GM18907 (cell line): ENCODE data around the gene ANGPTL8.

Experiments used
- ATAC-seq: cut with Tn5 transposase; IDR thresholded peaks from one replicate; pipeline ENCODE4 v1.9.1; 2021; ENCODE audit warnings: mild to moderate bottlenecking, moderate library complexity; ENCODE audit not compliant: unreplicated experiment

ANGPTL8 gene

DNA sequence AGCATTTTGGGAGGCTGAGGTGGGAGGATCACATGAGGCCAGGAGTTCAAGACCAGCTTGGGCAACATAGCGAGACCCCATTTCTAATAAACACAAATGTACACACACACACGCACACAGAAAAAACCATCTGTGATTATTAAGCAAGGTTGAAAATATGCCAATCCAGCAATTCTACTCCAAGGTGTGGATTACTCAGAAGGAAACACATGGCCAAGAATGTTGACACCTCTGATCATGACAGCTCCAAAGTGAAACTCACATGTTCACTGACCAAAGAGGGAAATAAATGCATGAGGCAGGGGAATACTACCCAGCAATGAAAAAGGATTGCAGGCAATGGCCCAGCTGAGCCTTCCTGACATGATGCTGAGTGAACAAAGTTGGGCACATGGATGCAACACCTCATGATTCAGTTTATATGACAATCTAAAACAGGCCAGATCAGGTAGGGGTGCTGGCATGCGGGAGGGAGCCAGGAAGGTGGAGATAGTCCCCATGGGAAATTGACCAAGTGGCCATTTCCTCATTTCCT is 18.5 kb downstream of the ANGPTL8 start:
- ATAC-seq, result no peak

- ATAC-seq, result no peak
Measured at GRCh38 chr19:11260996-11261395, 21.6 kb downstream of the ANGPTL8 start.

GRCh38 chr19:11261431-11261970 is 22.1 kb downstream of the ANGPTL8 start:
- ATAC-seq, result no peak

DNA sequence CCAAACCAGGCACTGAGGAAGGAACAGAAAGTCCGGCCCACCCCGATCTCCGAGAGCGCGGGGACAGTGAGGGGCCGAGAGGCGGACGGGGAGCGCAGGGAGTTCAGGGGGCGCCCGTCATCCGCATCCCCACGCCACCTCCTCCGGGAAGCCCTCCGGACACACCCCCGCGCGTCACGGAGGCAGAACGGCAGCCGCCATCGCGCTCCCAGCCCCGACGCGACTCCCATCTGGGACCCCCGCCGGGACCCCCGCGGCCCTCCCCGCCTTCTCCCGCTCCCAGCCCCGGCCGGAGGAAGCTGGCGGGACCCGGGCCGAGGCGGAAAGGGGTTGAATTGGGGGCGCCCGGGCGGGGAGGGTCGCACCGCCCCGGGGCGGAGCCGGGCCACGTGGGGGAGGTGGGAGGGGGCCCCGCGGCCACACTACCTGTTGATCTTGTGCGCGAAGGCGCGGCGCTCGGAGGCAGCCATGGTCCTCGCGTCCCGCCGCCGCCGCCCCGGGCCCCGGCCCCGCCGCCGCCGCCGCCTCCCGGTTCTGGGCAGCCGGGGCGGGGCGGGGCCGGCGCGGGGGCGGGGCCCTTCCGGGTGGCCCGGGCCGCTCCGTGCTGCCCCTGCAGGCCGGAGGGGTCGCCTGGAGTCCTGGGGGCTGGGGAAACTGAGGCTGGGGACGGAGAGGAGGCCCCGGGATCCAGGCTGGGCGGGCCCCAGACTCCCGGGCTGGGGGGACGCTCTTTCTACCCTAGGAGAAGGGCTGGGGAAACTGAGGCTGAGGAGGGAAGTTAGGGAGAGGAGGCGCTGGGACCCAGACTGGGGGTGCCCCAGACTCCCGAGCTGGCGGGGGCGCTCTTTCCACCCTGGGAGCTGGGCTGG is 22.8 kb downstream of the ANGPTL8 start, which contains the start of gene DOCK6:
Gene DOCK6 (minus strand): TSS at position 554 of the 869 bp plus-strand sequence. CDS start 84 bp downstream, at position 470.
- no peak for ATAC-seq

DNA sequence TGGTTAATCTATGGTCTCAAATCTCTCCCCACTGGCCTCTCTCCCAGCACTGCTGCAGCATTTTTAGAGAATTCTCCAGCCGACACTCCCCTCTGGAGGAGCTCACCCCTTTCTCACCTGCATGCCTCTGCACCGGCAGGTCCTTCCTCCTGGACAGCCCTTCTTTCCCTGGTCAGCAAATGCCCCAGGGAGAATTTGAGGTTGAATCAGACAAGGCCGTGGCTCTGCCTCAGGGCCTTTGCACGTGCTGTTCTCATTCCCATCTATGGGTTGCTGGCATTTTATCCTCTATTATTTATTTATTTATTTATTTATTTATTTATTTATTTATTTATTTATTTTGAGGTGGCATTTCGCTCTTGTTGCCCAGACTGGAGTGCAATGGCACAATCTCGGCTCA is 24.3 kb downstream of the ANGPTL8 start:
- ATAC-seq, result no peak

GRCh38 chr19:11264452-11265176 is 25.2 kb downstream of the ANGPTL8 start:
- ATAC-seq, result no peak

GRCh38 chr19:11265177-11265784 is 25.9 kb downstream of the ANGPTL8 start:
- no peak for ATAC-seq

DNA sequence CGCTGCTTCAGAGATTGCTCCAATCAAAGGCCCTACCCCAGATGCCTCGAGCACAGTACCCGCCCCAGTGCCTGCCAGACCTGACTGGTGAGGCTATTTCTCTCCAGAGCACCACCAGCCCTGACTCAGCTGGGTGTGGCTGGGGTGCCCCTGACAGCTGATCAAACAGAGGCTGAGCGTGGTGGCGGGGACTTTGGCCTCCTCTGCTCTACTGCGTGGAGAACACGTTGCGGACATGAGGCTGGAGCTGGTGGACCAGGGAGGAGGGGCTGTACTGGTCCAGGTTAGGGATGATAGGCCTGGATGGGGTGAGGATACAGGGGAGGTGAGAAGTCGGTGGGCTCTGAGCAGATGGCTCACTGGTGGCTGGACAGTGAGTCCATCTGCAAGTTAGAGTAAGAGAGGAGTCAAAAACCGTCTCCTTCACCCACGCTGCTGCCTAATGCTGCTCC is 26.4 kb downstream of the ANGPTL8 start:
- no peak for ATAC-seq

GRCh38 chr19:11267316-11268085 is 28.1 kb downstream of the ANGPTL8 start:
- no peak for ATAC-seq

GRCh38 chr19:11268783-11269267 is 29.4 kb downstream of the ANGPTL8 start:
- ATAC-seq, result no peak

- no peak for ATAC-seq
Measured at GRCh38 chr19:11269408-11269807, 30.0 kb downstream of the ANGPTL8 start.

- ATAC-seq, result no peak
Measured at GRCh38 chr19:11273296-11273695, 33.9 kb downstream of the ANGPTL8 start.

- no peak for ATAC-seq
Measured at GRCh38 chr19:11273989-11274388, 34.6 kb downstream of the ANGPTL8 start.

- ATAC-seq, result no peak
Measured at GRCh38 chr19:11274533-11275086, 35.2 kb downstream of the ANGPTL8 start.

GRCh38 chr19:11278670-11279069 is 39.3 kb downstream of the ANGPTL8 start:
- ATAC-seq, result no peak

DNA sequence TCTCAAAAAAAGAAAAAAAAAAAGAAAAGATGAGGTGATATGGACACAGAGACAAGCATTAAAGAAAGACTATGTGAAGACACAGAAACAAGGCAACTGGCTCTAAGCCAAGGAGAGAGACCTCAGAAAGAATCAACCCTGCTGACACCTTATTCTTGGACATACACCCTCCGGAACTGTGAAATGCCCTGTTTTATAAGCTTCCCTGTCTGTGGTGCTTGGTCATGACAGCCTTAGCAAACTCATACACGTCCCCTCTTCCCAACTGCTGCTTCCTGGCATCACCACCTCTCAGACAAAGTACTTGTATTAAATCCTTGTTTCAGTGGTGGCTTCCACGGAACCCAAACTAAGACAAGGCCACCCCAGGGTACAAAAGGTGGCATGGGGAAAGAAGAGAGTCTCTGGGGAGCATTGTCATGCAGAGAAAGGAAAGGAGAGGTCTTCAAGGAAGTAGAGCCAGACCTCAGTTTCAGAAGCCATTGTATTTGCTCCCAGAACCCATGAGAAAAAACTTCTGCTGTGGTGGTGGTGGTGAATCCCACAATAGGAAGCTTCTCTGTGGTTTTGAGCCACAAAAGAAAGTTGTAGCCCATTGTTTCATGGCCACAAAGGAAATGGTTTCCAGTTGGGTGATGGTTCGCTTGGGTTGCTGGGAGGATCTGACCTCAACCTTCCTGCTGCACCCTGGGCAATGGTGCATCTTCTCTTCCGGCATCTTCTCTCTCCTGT is 40.3 kb downstream of the ANGPTL8 start:
- ATAC-seq, result no peak

DNA sequence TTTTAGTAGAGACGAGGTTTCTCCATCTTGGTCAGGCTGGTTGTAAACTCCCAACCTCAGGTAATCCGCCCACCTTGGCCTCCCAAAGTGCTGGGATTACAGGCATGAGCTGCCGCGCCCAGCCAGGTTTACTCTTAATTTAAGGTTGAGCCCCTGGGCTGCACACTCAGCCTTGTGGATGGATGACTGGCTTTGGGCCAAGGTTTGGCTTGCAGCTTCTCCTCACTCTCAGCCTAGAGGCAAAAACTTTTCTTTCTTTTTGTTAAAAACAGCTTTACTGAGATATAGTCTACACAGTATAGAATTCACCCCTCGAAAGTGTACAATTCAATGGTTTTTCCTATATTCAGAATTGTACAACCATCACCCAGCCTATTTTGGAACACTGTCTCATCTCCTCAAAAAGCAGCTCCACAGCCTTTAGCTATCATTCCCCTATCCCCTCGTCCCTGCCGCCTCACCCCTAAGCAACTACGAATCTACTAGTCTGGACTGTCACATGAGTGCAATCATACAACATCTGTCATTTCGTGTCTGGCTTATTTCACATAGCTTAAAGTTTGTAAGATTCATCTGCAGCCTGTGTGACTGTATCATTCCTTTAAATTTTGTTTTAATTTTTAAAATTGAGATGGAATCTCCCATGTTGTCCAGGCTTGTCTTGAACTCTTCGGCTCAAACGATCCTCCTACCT is 42.1 kb downstream of the ANGPTL8 start:
- no peak for ATAC-seq

DNA sequence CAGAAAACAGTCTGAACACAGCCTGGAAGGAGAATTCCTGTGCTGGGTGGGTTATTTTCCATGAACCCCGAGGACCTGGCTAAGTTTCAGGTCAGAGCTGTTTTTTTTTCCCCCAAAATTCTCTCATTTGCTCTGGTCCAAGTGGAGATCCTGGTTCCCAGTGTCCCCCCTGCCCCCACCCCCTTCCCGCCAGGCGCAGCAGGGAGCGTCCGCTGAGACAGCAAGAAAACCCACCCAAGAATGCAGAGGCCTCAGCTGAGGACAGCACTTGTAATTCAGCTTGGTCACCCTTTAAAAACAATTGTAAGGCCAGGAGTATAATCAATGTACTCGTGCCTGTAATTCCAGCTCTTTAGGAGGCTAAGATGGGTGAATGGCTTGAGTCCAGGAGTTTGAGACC is 45.1 kb downstream of the ANGPTL8 start:
- no peak for ATAC-seq
